Measurements from ENCODE around the gene CD96.

CD96 gene

DNA sequence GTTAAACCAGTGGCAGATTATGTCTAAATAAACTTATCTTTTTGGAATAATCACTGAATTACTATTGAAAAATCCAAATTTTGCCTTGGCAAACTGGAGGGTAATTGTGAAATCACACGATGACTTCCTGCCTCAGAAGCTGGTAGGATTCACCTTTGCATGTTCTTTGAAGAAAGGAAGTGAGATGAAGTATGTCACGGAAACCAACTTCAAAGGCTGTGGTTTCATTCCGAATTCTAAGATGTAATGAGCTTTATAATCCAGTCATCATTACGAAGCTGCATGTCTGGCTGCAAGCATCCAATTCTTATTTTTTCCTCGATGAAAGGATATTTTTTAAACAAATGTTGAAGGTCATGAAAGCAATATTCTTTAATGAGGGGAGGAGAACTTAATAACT lies 68.2 kb downstream of the CD96 start:
- Histone ChIP-seq H3K4me3 (ENCODE audit: low read depth, low read length) (no peak overlapping the region), H3K36me3 (replicated peaks) (no peaks in the 10 kb centered on the region), H3K27ac (no peak overlapping the region), H3K27me3 (replicated peaks) (no peaks in the 10 kb centered on the region)
- no peak for TF ChIP-seq CTCF (IDR thresholded peaks at IDR 0.05; ENCODE audit: low read depth, low read length, missing control alignments)
- no peak for DNase-seq
- in situ Hi-C loops (cut with HindIII; ENCODE audit: low pct_ligation_motif_present, low sequenced_read_pairs) = no loop called here

DNA sequence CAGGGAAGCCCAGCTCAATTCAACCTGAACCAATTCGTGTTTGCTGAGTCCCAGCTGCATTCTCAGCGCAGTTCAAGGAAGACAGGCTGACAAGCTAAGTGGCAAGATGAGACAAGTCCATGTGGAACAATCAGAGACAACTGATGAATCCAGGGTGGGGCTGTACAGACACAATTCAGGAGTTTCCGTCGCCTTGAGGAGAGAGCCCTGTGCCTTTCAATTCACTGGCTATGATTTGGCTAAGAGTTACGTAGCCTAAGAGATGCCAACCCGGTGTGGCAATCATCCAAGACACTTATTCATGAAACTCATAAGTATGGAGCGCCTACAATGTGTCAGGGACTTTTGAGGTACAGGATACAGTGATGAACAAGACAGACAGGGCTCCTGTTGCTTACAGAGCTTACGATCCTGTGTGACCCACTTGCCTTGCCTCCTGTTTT lies 68.6 kb downstream of the CD96 start:
- Histone ChIP-seq H3K27me3 (replicated peaks) (no peaks in the 10 kb centered on the region), H3K36me3 (replicated peaks) (no peaks in the 10 kb centered on the region), H3K4me3 (ENCODE audit: low read depth, low read length) (no peak overlapping the region), H3K27ac (no peak overlapping the region)
- TF ChIP-seq CTCF (IDR thresholded peaks at IDR 0.05; ENCODE audit: low read depth, low read length, missing control alignments) = no peak
- in situ Hi-C loops (cut with HindIII; ENCODE audit: low pct_ligation_motif_present, low sequenced_read_pairs) = no loop called here
- no peak for DNase-seq

GRCh38 chr3:111613294-111613693 lies 71.3 kb downstream of the CD96 start:
- Histone ChIP-seq H3K4me3 (ENCODE audit: low read depth, low read length) (no peak overlapping the region), H3K36me3 (replicated peaks) (no peaks in the 10 kb centered on the region), H3K27ac (no peak overlapping the region), H3K27me3 (replicated peaks) (no peaks in the 10 kb centered on the region)
- no peak for DNase-seq
- TF ChIP-seq CTCF (IDR thresholded peaks at IDR 0.05; ENCODE audit: low read depth, low read length, missing control alignments) = no peak
- in situ Hi-C loops (cut with HindIII; ENCODE audit: low pct_ligation_motif_present, low sequenced_read_pairs) = no loop called here

DNA sequence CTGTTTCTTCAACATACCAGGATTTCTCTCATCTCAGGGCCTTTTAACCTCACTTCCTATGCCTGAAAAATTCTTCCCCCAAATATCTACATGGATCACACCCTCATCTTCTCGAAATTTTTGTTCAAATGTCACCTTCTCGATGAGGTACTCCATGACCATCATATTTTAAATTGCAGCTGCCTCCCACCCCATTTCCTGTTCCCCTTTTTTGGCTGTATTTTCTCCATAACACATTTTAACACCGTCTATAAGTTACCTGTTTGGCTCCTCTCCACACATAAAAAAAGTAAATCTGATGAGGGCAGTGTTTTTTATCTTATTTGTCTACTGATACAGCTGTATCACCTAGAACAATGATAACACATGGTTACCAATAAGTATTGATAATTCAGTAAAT lies 73.9 kb downstream of the CD96 start:
- in situ Hi-C loops (cut with HindIII; ENCODE audit: low pct_ligation_motif_present, low sequenced_read_pairs) = no loop called here
- Histone ChIP-seq H3K27ac (no peak overlapping the region), H3K27me3 (replicated peaks) (no peaks in the 10 kb centered on the region), H3K4me3 (ENCODE audit: low read depth, low read length) (no peak overlapping the region), H3K36me3 (replicated peaks) (no peaks in the 10 kb centered on the region)
- TF ChIP-seq CTCF (IDR thresholded peaks at IDR 0.05; ENCODE audit: low read depth, low read length, missing control alignments) = no peak
- no peak for DNase-seq

- in situ Hi-C loops (cut with HindIII; ENCODE audit: low pct_ligation_motif_present, low sequenced_read_pairs) = no loop called here
Measured at GRCh38 chr3:111616417-111617105, 74.6 kb downstream of the CD96 start.

More at GRCh38 chr3:111616417-111617105, 74.6 kb downstream of the CD96 start:
- no peak overlapping the region for H3K4me3 ChIP-seq (ENCODE audit: low read depth, low read length)
- no peak overlapping the region for H3K27ac ChIP-seq
- peak; percentile 42 for TF ChIP-seq CTCF (IDR thresholded peaks at IDR 0.05; ENCODE audit: low read depth, low read length, missing control alignments)
- H3K36me3 ChIP-seq (replicated peaks) = no peaks in the 10 kb centered on the region
- no peaks in the 10 kb centered on the region for H3K27me3 ChIP-seq (replicated peaks)
- peak; percentile 22 for DNase-seq
